Psoas muscle (tissue), 8 donors: ENCODE data around the gene CLTB. TPM values are rescaled to one million over a fixed set of nuclear protein-coding genes. Genes with fewer than 3 reads are reported as not detected.
A peak's percentile ranks its signal among the peaks of the same experiment; 100 is the strongest.

ENCODE experiments used
- ATAC-seq, 4 donors: fragments of 200-7000 bp; cut with Tn5 transposase; one replicate each; pipeline ENCODE4 v1.9.1; 2020; ENCODE audit warnings: moderate library complexity in 3 of 4, mild to moderate bottlenecking in 2 of 4
- DNase-seq, 2 donors: peaks; one replicate each; pipeline ENCODE4 v3.0.0-alpha.2; 2020
- H3K27ac ChIP-seq: fragments of 200-600 bp; one replicate; pipeline ENCODE4 v1.8.0; 2022
- H3K27me3 ChIP-seq, 3 donors: fragments of 200-600 bp in 1 of 3; one replicate each; pipeline versions ENCODE4 v1.6.1 to v1.8.0; 2013 to 2022; ENCODE audit warnings: low read length in 2 of 3, mild to moderate bottlenecking in 2 of 3, moderate library complexity in 1 of 3; ENCODE audit not compliant: insufficient read depth in 3 of 3
- H3K36me3 ChIP-seq, 2 donors: fragments of 200-600 bp in 1 of 2; one replicate each; pipeline versions ENCODE4 v1.6.1 to v1.8.0; 2013 to 2022; ENCODE audit warnings: low read depth in 1 of 2, mild to moderate bottlenecking in 1 of 2, moderate library complexity in 1 of 2; ENCODE audit not compliant: insufficient read depth in 1 of 2
- H3K4me1 ChIP-seq: fragments of 200-600 bp; one replicate; pipeline ENCODE4 v1.8.0; 2022
- H3K4me3 ChIP-seq: fragments of 200-600 bp; one replicate; pipeline ENCODE4 v1.8.0; 2022; ENCODE audit warnings: mild to moderate bottlenecking
- H3K9me3 ChIP-seq: fragments of 200-600 bp; one replicate; pipeline ENCODE4 v1.8.0; 2022
- WGBS, 3 donors: extraction: QIAGEN DNeasy Blood & Tissue Kit; methylation state at CpG; one replicate each; pipeline versions ENCODE4 v1.1.6 to v1.1.7; 2013; 5-methylcytosine and 5-hydroxymethylcytosine counted together
- intact Hi-C, 2 donors: fragments of 100-400 bp; cut with DNase I; formaldehyde crosslinking; loops; one replicate each; pipeline versions ENCODE4 v1.11.0 to v1.14.2; 2022
- polyA plus RNA-seq, 3 donors: library from polyadenylated mRNA; stranded (reverse); fragments of 200-250 nt; gene quantifications; one replicate each; pipeline ENCODE4 v1.2.3, GENCODE V29; 2013
- total RNA-seq, 4 donors: library from RNA; stranded (reverse); fragmentation: NEBNext Ultra II Directional in 2 of 4; extraction: Animal tissue kit (Norgen Biotek cat#: 25700) in 2 of 4; gene quantifications; one replicate each; pipeline versions ENCODE4 v1.2.1 to v1.2.4, GENCODE V29; 2021 to 2023
- TF ChIP-seq, protein P1 (sequence below): fragments of 200-600 bp; IDR thresholded peaks from one replicate; pipeline ENCODE4 v1.8.0; 2022; ENCODE audit warnings: antibody characterized with exemption
- donor health status: healthy with polysubstance abuse.
- donor health status: DM: no; HTN: no; CAD: no; lungs with moderate emphysema.
- donor health status: Bipolar disorder and iron deficiency.
- donor health status: healthy.
- donor health status: DM: yes; HTN: yes; CAD: no.
- donor health status: DM: no; HTN: no; CAD: no.
- donor health status: DM: no; HTN: no; CAD: no.
- donor health status: DM: yes; HTN: yes; CAD: no.

CLTB gene
- total and polyA plus RNA-seq, 7 donors = 162 to 413 (median 223) TPM

DNA sequence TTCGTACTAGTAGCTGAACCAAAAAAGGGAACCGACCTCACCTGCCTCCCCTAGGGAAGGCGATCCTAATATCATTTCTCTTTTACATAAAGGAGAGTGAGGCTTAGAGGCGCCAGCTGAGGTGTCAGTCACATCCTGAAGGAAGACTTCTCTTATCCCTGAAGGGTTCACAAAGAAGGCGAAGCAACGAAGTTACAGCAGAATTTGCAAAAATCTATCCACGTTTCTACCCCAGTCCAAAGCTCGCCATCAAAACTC is 54.2 kb downstream of the CLTB start:
- Histone ChIP-seq H3K9me3 (no peaks in the 10 kb centered on the region), H3K36me3 (peaks cover 0 to 31% of the 10 kb centered on the region in 2 donors), H3K4me3 (peak overlapping the region; percentile 90), H3K27ac (peak overlapping the region; percentile 91), H3K27me3 (no peaks in the 10 kb centered on the region), H3K4me1 (peaks cover 24% of the 10 kb centered on the region)
- TF ChIP-seq, protein P1, sequence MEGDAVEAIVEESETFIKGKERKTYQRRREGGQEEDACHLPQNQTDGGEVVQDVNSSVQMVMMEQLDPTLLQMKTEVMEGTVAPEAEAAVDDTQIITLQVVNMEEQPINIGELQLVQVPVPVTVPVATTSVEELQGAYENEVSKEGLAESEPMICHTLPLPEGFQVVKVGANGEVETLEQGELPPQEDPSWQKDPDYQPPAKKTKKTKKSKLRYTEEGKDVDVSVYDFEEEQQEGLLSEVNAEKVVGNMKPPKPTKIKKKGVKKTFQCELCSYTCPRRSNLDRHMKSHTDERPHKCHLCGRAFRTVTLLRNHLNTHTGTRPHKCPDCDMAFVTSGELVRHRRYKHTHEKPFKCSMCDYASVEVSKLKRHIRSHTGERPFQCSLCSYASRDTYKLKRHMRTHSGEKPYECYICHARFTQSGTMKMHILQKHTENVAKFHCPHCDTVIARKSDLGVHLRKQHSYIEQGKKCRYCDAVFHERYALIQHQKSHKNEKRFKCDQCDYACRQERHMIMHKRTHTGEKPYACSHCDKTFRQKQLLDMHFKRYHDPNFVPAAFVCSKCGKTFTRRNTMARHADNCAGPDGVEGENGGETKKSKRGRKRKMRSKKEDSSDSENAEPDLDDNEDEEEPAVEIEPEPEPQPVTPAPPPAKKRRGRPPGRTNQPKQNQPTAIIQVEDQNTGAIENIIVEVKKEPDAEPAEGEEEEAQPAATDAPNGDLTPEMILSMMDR = no peak
- DNase-seq = no peak
- 49 to 65% (median 58%) methylated on average over 8 of the region's 8 CpGs for WGBS, 3 donors
- ATAC-seq = no peak
- intact Hi-C loops = no loop called here

DNA sequence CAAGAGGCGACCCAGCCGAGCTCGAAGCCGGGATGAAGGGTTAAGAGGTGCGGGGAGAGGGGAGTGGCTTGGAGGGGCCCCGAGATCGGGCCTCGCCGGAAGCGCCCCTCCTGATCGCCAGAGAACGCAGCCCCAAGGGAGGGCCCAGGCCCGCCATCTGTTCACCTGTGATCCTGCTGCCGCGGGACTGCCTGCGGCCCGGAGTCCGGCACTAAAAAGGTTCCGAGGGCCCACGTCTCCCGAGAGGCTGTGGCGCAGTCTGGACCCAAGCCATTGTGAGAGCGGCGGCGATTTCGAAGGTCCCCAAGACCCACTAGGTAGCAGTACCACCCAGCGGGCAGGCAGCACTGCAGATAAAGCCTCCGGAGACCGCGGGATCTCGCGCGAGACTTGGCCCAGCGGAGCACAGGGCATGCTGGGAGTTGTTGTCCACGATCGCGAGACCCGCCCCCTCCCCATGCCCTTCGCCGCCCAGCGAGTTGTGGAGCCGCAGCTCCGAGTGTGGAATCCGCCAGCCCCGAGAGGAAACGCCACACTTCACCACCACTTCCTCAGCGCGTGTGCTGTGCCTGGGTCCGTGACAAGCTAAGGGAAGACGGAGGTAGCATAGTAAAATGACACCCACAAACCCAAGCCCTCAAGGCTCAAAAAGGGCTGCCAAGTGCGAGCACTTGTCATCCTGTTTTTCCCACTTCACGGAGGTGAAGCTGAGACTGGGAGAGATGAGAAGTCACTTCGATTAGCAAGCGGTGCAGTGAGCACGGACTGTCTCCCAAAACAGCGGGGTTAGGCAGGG is 54.7 kb downstream of the CLTB start, which contains the start of gene KIAA1191:
KIAA1191 (minus strand) TSS at position 328 of the 796 bp plus-strand sequence. CDS start 2,256 bp downstream, outside the sequence.
- ATAC-seq (peak; percentile 94 to 96 (median 95)), DNase-seq (peak; percentile 96 to 98)
- H3K27me3 ChIP-seq = no peaks in the 10 kb centered on the region
- peaks cover 24% of the 10 kb centered on the region for H3K4me1 ChIP-seq
- TF ChIP-seq, protein P1 = no peak
- intact Hi-C loops = loop anchor here in 1 of 2 donors (2.0 kb wide), 1 partner anchor 27 kb away; the partner anchor contains the start of genes HIGD2A and NOP16
- H3K27ac ChIP-seq = peak within 1 kb of the TSS; percentile 91
- H3K36me3 ChIP-seq = peaks cover 0 to 32% of the 10 kb centered on the region in 2 donors
- H3K9me3 ChIP-seq = no peaks in the 10 kb centered on the region
- 0 to 2% (median 1%) methylated on average over 51 to 56 of the region's 56 CpGs for WGBS, 3 donors
- H3K4me3 ChIP-seq = peak within 1 kb of the TSS; percentile 90

DNA sequence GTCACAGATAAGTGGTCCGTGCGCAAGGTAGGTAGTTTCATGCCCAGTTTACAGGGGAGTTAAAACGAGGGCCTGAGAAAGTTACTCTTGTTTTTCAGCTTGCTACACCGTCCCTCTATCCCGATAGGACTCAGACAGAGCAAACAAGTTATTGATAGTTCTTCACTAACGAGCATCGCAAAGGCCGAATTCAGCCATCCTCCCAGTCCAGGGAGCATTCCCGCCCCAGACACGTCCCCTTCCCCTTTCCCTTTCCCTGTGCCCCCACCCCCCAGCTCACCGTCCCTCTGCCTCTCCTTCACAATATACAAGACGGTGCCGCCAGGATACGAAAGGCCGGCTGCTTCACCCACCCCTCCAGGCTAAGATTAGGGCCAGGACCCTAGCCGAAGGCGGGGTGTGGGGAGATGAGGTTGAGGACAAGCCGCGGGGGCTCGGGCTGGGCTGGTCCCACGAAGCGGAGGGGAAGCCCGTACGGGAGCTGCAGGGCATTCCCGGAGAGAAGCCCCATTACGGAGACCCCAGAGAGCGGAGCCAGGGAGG is 55.4 kb downstream of the CLTB start:
- Histone ChIP-seq H3K9me3 (no peaks in the 10 kb centered on the region), H3K27ac (peak overlapping the region; percentile 91), H3K4me1 (peaks cover 21% of the 10 kb centered on the region), H3K4me3 (peak overlapping the region; percentile 90), H3K27me3 (no peaks in the 10 kb centered on the region), H3K36me3 (peaks cover 0 to 38% of the 10 kb centered on the region in 2 donors)
- no peak for DNase-seq
- intact Hi-C loops = loop anchor here in 1 of 2 donors (2.0 kb wide), 1 partner anchor 28 kb away; the partner anchor contains the start of genes HIGD2A and NOP16
- ATAC-seq = peak; percentile 7 to 33 (median 19)
- TF ChIP-seq, protein P1 = no peak
- 2% methylated on average over 24 to 27 of the region's 27 CpGs for WGBS, 3 donors

DNA sequence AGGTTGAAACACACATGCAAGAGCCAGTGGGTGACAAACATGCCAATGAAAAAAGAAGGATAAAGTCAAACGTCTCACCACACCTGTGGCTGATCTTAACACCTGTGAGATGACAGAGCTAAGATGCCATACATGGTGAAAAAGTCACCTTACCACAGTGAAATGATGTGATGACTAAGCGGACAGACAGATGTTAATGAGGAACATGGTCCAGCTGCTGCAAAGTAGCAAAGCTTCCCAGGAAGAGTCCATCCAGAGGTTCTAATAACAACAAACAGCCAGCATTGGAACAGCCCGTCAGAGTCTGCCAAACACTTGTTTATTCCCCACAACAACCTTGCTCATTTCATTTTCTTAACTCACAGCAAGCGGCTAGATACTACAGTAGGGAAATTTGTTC is 56.7 kb downstream of the CLTB start:
- H3K27ac ChIP-seq = peak overlapping the region; percentile 32
- DNase-seq (no peak), ATAC-seq (no peak)
- peaks cover under 1 to 50% of the 10 kb centered on the region in 2 donors for H3K36me3 ChIP-seq
- TF ChIP-seq, protein P1 = no peak
- H3K4me1 ChIP-seq = peaks cover 18% of the 10 kb centered on the region
- no peaks in the 10 kb centered on the region for H3K9me3 ChIP-seq
- H3K4me3 ChIP-seq = peak overlapping the region; percentile 90
- no peaks in the 10 kb centered on the region for H3K27me3 ChIP-seq
- intact Hi-C loops = loop anchor here in 1 of 2 donors (2.0 kb wide), 1 partner anchor 29 kb away; the partner anchor contains the start of genes HIGD2A and NOP16
- WGBS, 3 donors = 44 to 55% (median 50%) methylated on average over 4 of the region's 4 CpGs
